Measurements from ENCODE around the gene USP5.

DNA sequence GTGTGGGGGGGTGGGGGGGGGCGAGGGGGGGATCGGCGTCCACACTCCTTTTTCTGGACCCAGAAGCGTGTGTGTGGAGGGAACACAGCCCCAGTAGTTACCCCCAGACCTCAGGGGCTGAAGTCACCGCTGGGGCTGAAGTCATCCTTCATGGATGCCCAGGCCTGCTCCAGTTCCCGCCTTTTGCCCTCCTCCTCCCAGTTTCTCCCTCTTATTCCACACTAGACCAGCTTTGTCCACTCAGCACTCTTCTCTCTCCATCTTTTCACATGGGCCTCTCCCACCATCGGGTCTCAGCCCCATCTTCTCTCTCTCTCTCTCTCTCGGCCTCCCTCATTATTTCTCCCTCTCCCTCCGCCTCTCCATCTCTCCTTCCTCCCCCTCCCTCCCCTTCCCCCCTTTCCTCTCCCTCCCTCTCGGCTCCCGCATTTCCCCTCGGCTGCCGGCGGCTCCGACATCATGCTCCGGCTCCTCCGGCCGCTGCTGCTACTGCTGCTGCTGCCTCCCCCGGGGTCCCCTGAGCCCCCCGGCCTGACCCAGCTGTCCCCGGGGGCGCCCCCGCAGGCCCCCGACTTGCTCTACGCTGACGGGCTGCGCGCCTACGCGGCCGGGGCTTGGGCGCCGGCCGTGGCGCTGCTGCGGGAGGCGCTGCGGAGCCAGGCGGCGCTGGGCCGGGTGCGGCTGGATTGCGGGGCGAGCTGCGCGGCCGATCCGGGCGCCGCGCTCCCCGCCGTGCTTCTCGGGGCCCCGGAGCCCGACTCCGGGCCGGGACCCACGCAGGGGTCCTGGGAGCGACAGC lies 23.8 kb upstream of the USP5 start, which contains the start of gene P3H3:
- TF ChIP-seq, protein P1, sequence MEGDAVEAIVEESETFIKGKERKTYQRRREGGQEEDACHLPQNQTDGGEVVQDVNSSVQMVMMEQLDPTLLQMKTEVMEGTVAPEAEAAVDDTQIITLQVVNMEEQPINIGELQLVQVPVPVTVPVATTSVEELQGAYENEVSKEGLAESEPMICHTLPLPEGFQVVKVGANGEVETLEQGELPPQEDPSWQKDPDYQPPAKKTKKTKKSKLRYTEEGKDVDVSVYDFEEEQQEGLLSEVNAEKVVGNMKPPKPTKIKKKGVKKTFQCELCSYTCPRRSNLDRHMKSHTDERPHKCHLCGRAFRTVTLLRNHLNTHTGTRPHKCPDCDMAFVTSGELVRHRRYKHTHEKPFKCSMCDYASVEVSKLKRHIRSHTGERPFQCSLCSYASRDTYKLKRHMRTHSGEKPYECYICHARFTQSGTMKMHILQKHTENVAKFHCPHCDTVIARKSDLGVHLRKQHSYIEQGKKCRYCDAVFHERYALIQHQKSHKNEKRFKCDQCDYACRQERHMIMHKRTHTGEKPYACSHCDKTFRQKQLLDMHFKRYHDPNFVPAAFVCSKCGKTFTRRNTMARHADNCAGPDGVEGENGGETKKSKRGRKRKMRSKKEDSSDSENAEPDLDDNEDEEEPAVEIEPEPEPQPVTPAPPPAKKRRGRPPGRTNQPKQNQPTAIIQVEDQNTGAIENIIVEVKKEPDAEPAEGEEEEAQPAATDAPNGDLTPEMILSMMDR (optimal IDR thresholded peaks at IDR 0.05 in 1 of 3, IDR thresholded peaks at IDR 0.05 in 1 of 3, conservative IDR thresholded peaks at IDR 0.05 in 1 of 3; ENCODE audit: extremely low read depth in 1 of 3, insufficient read depth in 2 of 3, low read length in 3 of 3): no peak
- TF ChIP-seq EZH2 (IDR thresholded peaks at IDR 0.05; ENCODE audit: low read length): no peak
